HepG2 (cell line): ENCODE results near the gene CUL2. TPM values are rescaled to one million over a fixed set of nuclear protein-coding genes. Genes with fewer than 3 reads are reported as not detected.

Experiments used
- ARNT ChIP-seq: fragments of 450-650 bp; IDR thresholded peaks from 2 replicates; pipeline ENCODE4 v1.6.1; 2017
- ATAD3A ChIP-seq: sonication (generic); formaldehyde crosslinking; IDR thresholded peaks from 2 replicates; pipeline ENCODE4 v1.4.0; 2020; ENCODE audit warnings: missing genetic modification reagents
- ELF1 ChIP-seq: sonication (generic); formaldehyde crosslinking; IDR thresholded peaks from 2 replicates; pipeline ENCODE4 v1.4.0; 2020; ENCODE audit warnings: missing genetic modification reagents
- HOXA9 ChIP-seq: sonication (generic); formaldehyde crosslinking; IDR thresholded peaks from 2 replicates; pipeline ENCODE4 v1.8.1; 2022; ENCODE audit warnings: missing genetic modification reagents, mild to moderate bottlenecking, moderate library complexity, borderline replicate concordance
- IKZF4 ChIP-seq: sonication (generic); formaldehyde crosslinking; IDR thresholded peaks from 2 replicates; pipeline ENCODE4 v1.5.1; 2020; ENCODE audit warnings: borderline replicate concordance, mild to moderate bottlenecking, low read depth, missing genetic modification reagents; ENCODE audit errors: not compliant biosample characterization
- KAT7 ChIP-seq: IDR thresholded peaks from 2 replicates; pipeline ENCODE4 v1.6.1; 2018; ENCODE audit warnings: borderline replicate concordance, missing compliant biosample characterization
- MAFF ChIP-seq: IDR thresholded peaks from 2 replicates; pipeline ENCODE4 v1.6.1; 2011; ENCODE audit warnings: low read depth, low read length, improper control_type of control experiment
- MAZ ChIP-seq, 2 experiments: sonication (generic) in 1 of 2; formaldehyde crosslinking in 1 of 2; IDR thresholded peaks; 2 replicates each; pipeline versions ENCODE4 v1.5.0 to v1.6.1; 2012 to 2020; ENCODE audit warnings: low read depth in 2 of 2, mild to moderate bottlenecking in 2 of 2, borderline replicate concordance in 1 of 2, improper control_type of control experiment in 1 of 2, low read length in 1 of 2, missing genetic modification reagents in 1 of 2, moderate library complexity in 1 of 2
- NCOA5 ChIP-seq: sonication (generic); formaldehyde crosslinking; IDR thresholded peaks from 2 replicates; pipeline ENCODE4 v1.4.0; 2020; ENCODE audit warnings: missing genetic modification reagents
- NFYC ChIP-seq: IDR thresholded peaks from 2 replicates; pipeline ENCODE4 v1.6.1; 2016; ENCODE audit warnings: missing genetic modification reagents, missing compliant biosample characterization
- RNF2 ChIP-seq: fragments of 450-650 bp; conservative IDR thresholded peaks from 2 replicates; pipeline ENCODE4 v1.6.1; 2016; ENCODE audit warnings: low read depth
- SAP130 ChIP-seq: IDR thresholded peaks from 2 replicates; pipeline ENCODE4 v1.6.1; 2016; ENCODE audit warnings: low read depth
- TSC22D2 ChIP-seq: sonication (generic); formaldehyde crosslinking; IDR thresholded peaks from 2 replicates; pipeline ENCODE4 v1.5.1; 2020; ENCODE audit warnings: missing genetic modification reagents, mild to moderate bottlenecking, borderline replicate concordance
- ZNF235 ChIP-seq: sonication (generic); formaldehyde crosslinking; IDR thresholded peaks from 2 replicates; pipeline ENCODE4 v1.8.1; 2023; ENCODE audit warnings: mild to moderate bottlenecking, missing genetic modification reagents, borderline replicate concordance
- ZNF256 ChIP-seq: sonication (generic); formaldehyde crosslinking; conservative IDR thresholded peaks from 2 replicates; pipeline ENCODE4 v1.4.0; 2020; ENCODE audit warnings: missing genetic modification reagents
- ZNF317 ChIP-seq: sonication (generic); formaldehyde crosslinking; IDR thresholded peaks from 2 replicates; pipeline ENCODE4 v1.5.0; 2020; ENCODE audit warnings: mild to moderate bottlenecking, missing genetic modification reagents
- ZNF660 ChIP-seq: sonication (generic); formaldehyde crosslinking; IDR thresholded peaks from 2 replicates; pipeline ENCODE4 v1.5.1; 2020; ENCODE audit warnings: mild to moderate bottlenecking, low read depth, missing genetic modification reagents, borderline replicate concordance
- ZNF737 ChIP-seq: sonication (generic); formaldehyde crosslinking; IDR thresholded peaks from 2 replicates; pipeline ENCODE4 v1.5.0; 2020; ENCODE audit warnings: missing genetic modification reagents, mild to moderate bottlenecking, borderline replicate concordance
- ZNF816 ChIP-seq: sonication (generic); formaldehyde crosslinking; IDR thresholded peaks from 2 replicates; pipeline ENCODE4 v1.8.0; 2022; ENCODE audit warnings: missing genetic modification reagents, mild to moderate bottlenecking, borderline replicate concordance
- ZSCAN30 ChIP-seq: sonication (generic); formaldehyde crosslinking; IDR thresholded peaks from 2 replicates; pipeline ENCODE4 v1.5.0; 2020; ENCODE audit warnings: mild to moderate bottlenecking, missing genetic modification reagents
- polyA plus RNA-seq, 8 experiments: library from polyadenylated mRNA; depleted of rRNA in 3 of 8; stranded (reverse) in 7 of 8; unstranded in 1 of 8; fragments of >200 nt; fragmentation: Illumina TruSeq in 4 of 8; extraction: Trizol in 4 of 8; gene quantifications; 2 replicates each; pipeline versions ENCODE4 v1.2.1 to v1.2.3, GENCODE V29; 2011 to 2016; ENCODE audit warnings: low read depth in 4 of 8, missing spikeins in 1 of 8, mixed read lengths in 1 of 8; ENCODE audit not compliant: insufficient read depth in 1 of 8
- total RNA-seq, 5 experiments: library from RNA; depleted of rRNA; stranded (reverse); fragments of >200 nt; fragmentation: Illumina TruSeq; extraction: Trizol; gene quantifications; 2 replicates each; pipeline ENCODE4 v1.2.3, GENCODE V29; 2016; ENCODE audit warnings: low read depth in 1 of 5
- TF ChIP-seq, protein P1 (sequence below): sonication (generic); formaldehyde crosslinking; IDR thresholded peaks from 2 replicates; pipeline ENCODE4 v1.4.0; 2020; ENCODE audit warnings: mild to moderate bottlenecking, missing genetic modification reagents, borderline replicate concordance
- TF ChIP-seq, protein P2 (sequence below): sonication (generic); formaldehyde crosslinking; conservative IDR thresholded peaks from 2 replicates; pipeline ENCODE4 v1.4.0; 2020; ENCODE audit warnings: missing genetic modification reagents
- TF ChIP-seq, protein P3 (sequence below): IDR thresholded peaks from 2 replicates; pipeline ENCODE4 v1.6.1; 2016

The CUL2 gene
- total and polyA plus RNA-seq, 2 of the 13 experiments (the other 11 are each of a cell fraction or from before 2014, with no cell fraction given): 9.6 to 33.1 TPM

DNA sequence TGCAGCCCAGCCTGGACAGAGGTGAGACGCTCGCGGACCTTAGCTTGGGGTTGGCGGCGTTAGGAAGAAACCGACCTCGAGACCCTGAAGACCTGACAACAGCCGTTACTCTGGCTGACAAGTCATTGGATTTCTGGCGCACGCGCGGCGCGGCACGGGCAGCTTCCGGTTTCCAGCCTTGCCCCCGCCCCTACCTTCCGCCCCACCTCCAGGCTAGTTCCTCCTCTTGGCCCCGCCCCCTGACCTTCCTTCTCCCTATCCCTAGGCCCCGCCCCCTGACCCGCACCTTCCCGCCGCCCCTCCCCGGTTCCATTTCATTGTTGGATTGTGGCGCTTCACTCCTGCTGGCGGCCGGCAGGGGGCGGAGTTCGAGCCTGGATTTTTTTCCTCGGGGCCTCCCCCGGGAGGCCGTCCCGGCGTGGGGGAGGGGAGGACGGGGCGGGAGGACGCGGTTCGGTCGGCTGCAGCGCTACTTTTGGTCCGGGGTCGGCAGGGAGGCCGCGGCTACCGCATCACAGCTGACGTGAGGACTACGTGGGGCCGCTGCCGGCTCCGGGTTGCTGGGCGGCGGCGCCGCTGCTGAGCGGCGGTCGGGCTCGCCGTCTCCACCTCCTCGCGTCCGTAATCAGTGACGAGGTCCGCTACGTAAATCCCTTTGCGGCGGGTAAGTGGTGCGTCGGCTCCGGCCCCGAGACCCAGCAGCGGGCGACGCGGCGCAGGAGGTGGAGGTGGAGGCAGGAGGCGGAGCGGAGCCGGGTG is 36.6 kb upstream of the CUL2 start, which contains the start of gene CREM (continued):
- TF ChIP-seq SAP130 (CRISPR knock-in tag) (peak; percentile 70), ZSCAN30 (CRISPR knock-in tag) (no peak), IKZF4 (peak; percentile 32), ZNF317 (CRISPR knock-in tag) (peak; percentile 85), ZNF256 (no peak), MAZ (IDR thresholded peaks at IDR 0.05; ENCODE audit: borderline replicate concordance, low read depth, low read length) (peak; percentile 68; the same call in 1 of the 2 replicates), MAZ (CRISPR knock-in tag; IDR thresholded peaks at IDR 0.05; ENCODE audit: low read depth) (peak; percentile 37; the same call in 1 of the 2 replicates), TSC22D2 (CRISPR knock-in tag) (0 out of 2 replicates have a peak, but pooled peaks have one; percentile 49), ZNF235 (CRISPR knock-in tag) (no peak; the same call in 1 of the 2 replicates), ZNF737 (CRISPR knock-in tag) (no peak), NCOA5 (CRISPR knock-in tag) (no peak), ZNF660 (CRISPR knock-in tag) (0 out of 2 replicates have a peak, but pooled peaks have one; percentile 25), HOXA9 (no peak), KAT7 (peak; percentile 68), MAFF (no peak), ATAD3A (no peak), NFYC (no peak), RNF2 (no peak; the same call in 1 of the 2 replicates), ELF1 (peak; percentile 80), ARNT (no peak), ZNF816 (peak; percentile 57; the same call in 1 of the 2 replicates)
- TF ChIP-seq, protein P1, sequence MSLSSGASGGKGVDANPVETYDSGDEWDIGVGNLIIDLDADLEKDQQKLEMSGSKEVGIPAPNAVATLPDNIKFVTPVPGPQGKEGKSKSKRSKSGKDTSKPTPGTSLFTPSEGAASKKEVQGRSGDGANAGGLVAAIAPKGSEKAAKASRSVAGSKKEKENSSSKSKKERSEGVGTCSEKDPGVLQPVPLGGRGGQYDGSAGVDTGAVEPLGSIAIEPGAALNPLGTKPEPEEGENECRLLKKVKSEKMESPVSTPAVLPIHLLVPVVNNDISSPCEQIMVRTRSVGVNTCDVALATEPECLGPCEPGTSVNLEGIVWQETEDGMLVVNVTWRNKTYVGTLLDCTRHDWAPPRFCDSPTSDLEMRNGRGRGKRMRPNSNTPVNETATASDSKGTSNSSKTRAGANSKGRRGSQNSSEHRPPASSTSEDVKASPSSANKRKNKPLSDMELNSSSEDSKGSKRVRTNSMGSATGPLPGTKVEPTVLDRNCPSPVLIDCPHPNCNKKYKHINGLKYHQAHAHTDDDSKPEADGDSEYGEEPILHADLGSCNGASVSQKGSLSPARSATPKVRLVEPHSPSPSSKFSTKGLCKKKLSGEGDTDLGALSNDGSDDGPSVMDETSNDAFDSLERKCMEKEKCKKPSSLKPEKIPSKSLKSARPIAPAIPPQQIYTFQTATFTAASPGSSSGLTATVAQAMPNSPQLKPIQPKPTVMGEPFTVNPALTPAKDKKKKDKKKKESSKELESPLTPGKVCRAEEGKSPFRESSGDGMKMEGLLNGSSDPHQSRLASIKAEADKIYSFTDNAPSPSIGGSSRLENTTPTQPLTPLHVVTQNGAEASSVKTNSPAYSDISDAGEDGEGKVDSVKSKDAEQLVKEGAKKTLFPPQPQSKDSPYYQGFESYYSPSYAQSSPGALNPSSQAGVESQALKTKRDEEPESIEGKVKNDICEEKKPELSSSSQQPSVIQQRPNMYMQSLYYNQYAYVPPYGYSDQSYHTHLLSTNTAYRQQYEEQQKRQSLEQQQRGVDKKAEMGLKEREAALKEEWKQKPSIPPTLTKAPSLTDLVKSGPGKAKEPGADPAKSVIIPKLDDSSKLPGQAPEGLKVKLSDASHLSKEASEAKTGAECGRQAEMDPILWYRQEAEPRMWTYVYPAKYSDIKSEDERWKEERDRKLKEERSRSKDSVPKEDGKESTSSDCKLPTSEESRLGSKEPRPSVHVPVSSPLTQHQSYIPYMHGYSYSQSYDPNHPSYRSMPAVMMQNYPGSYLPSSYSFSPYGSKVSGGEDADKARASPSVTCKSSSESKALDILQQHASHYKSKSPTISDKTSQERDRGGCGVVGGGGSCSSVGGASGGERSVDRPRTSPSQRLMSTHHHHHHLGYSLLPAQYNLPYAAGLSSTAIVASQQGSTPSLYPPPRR: peak; percentile 45; the same call in 1 of the 2 replicates
- TF ChIP-seq, protein P2, sequence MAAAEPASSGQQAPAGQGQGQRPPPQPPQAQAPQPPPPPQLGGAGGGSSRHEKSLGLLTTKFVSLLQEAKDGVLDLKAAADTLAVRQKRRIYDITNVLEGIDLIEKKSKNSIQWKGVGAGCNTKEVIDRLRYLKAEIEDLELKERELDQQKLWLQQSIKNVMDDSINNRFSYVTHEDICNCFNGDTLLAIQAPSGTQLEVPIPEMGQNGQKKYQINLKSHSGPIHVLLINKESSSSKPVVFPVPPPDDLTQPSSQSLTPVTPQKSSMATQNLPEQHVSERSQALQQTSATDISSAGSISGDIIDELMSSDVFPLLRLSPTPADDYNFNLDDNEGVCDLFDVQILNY: no peak
- TF ChIP-seq, protein P3, sequence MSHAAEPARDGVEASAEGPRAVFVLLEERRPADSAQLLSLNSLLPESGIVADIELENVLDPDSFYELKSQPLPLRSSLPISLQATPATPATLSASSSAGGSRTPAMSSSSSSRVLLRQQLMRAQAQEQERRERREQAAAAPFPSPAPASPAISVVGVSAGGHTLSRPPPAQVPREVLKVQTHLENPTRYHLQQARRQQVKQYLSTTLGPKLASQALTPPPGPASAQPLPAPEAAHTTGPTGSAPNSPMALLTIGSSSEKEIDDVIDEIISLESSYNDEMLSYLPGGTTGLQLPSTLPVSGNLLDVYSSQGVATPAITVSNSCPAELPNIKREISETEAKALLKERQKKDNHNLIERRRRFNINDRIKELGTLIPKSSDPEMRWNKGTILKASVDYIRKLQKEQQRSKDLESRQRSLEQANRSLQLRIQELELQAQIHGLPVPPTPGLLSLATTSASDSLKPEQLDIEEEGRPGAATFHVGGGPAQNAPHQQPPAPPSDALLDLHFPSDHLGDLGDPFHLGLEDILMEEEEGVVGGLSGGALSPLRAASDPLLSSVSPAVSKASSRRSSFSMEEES (CRISPR knock-in tag): peak; percentile 8; the same call in 1 of the 2 replicates
